Activated B cell treated with CpG ODN at 0.5 μM for 24 hours (primary cell): Measurements from ENCODE around the gene ZFP36. TPM values are rescaled to one million over a fixed set of nuclear protein-coding genes. Genes with fewer than 3 reads are reported as not detected.

Experiments
- ATAC-seq: fragments of 200-7000 bp; cut with Tn5 transposase; one replicate; pipeline ENCODE4 v1.10.0; 2021; ENCODE audit warnings: low read depth, mild to moderate bottlenecking, moderate library complexity
- CTCF ChIA-PET: fragments of 350-600 bp; sonication (Branson Sonifier 250); formaldehyde crosslinking; loops from one replicate; lab custom pipeline; 2021; ENCODE audit warnings: antibody characterized with exemption; lab: Charles Lee
- POLR2A ChIA-PET: fragments of 350-600 bp; sonication (Branson Sonifier 250); formaldehyde crosslinking; loops from one replicate; lab custom pipeline; 2021; ENCODE audit warnings: antibody characterized with exemption; lab: Charles Lee
- DNase-seq: peaks from one replicate; pipeline ENCODE4 v3.0.0; 2022
- H3K27ac Mint-ChIP-seq: one replicate; pipeline ENCODE4 v1.8.0; 2020; ENCODE audit warnings: mixed read lengths
- H3K27me3 Mint-ChIP-seq: one replicate; pipeline ENCODE4 v1.8.0; 2021; ENCODE audit warnings: mixed read lengths
- H3K36me3 Mint-ChIP-seq: one replicate; pipeline ENCODE4 v1.8.0; 2021; ENCODE audit warnings: low read depth, mixed read lengths
- H3K4me1 Mint-ChIP-seq: one replicate; pipeline ENCODE4 v1.8.0; 2021; ENCODE audit warnings: mixed read lengths
- H3K4me3 Mint-ChIP-seq: one replicate; pipeline ENCODE4 v1.8.0; 2020; ENCODE audit warnings: mild to moderate bottlenecking, mixed read lengths
- H3K9me3 Mint-ChIP-seq: one replicate; pipeline ENCODE4 v1.8.0; 2020; ENCODE audit warnings: mixed read lengths
- intact Hi-C: fragments of 100-400 bp; cut with micrococcal nuclease; formaldehyde crosslinking; loops from one replicate; pipeline ENCODE4 v1.15.1; 2024
- total RNA-seq: library from RNA; stranded (reverse); gene quantifications from 2 replicates; pipeline ENCODE4 v1.2.3, GENCODE V29; 2022
- TF ChIP-seq, protein P1 (sequence below): fragments of 200-600 bp; IDR thresholded peaks from one replicate; pipeline ENCODE4 v1.8.0; 2022; ENCODE audit warnings: antibody characterized with exemption, mild to moderate bottlenecking

The ZFP36 gene
- total RNA-seq, 1 donor from 2014 or later = 206 TPM

DNA sequence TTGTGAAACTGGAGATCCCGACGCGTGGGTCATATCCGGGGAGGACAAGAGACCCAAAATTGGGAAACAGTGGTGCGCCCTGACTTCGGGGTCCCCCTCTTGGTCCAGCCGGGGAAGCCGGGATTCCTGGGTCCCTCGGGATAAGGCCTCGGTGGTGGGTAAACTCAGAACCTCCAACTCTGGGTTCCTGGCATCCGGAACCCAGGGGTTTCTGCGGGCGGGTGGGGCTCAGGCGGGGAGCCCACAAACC is 688 bp downstream of the ZFP36 start:
- ATAC-seq (no peak), DNase-seq (no peak)
- peaks cover 34% of the 10 kb centered on the region for H3K36me3 Mint-ChIP-seq
- POLR2A ChIA-PET = interaction anchor here (0.6 to 6.9 kb wide), 13 partner anchors 9 to 1180 kb away, joined by 3 to 213 read pairs (median 4); partner anchors contain the start of genes GMFG, MED29, PAF1 and RPS16
- H3K4me3 Mint-ChIP-seq = peak overlapping the region; percentile 89
- CTCF ChIA-PET = interaction anchor here (3.7 kb wide), 1 partner anchor 9 kb away, joined by 39 read pairs; no protein-coding TSS in a partner anchor
- peaks cover 64% of the 10 kb centered on the region for H3K4me1 Mint-ChIP-seq
- H3K27ac Mint-ChIP-seq = peak overlapping the region; percentile 91
- no peaks in the 10 kb centered on the region for H3K9me3 Mint-ChIP-seq
- TF ChIP-seq, protein P1, sequence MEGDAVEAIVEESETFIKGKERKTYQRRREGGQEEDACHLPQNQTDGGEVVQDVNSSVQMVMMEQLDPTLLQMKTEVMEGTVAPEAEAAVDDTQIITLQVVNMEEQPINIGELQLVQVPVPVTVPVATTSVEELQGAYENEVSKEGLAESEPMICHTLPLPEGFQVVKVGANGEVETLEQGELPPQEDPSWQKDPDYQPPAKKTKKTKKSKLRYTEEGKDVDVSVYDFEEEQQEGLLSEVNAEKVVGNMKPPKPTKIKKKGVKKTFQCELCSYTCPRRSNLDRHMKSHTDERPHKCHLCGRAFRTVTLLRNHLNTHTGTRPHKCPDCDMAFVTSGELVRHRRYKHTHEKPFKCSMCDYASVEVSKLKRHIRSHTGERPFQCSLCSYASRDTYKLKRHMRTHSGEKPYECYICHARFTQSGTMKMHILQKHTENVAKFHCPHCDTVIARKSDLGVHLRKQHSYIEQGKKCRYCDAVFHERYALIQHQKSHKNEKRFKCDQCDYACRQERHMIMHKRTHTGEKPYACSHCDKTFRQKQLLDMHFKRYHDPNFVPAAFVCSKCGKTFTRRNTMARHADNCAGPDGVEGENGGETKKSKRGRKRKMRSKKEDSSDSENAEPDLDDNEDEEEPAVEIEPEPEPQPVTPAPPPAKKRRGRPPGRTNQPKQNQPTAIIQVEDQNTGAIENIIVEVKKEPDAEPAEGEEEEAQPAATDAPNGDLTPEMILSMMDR = no peak
- intact Hi-C loops = loop anchor here (5.0 kb wide), 1 partner anchor 555 kb away; no protein-coding TSS in a partner anchor
- peaks cover 4% of the 10 kb centered on the region for H3K27me3 Mint-ChIP-seq

DNA sequence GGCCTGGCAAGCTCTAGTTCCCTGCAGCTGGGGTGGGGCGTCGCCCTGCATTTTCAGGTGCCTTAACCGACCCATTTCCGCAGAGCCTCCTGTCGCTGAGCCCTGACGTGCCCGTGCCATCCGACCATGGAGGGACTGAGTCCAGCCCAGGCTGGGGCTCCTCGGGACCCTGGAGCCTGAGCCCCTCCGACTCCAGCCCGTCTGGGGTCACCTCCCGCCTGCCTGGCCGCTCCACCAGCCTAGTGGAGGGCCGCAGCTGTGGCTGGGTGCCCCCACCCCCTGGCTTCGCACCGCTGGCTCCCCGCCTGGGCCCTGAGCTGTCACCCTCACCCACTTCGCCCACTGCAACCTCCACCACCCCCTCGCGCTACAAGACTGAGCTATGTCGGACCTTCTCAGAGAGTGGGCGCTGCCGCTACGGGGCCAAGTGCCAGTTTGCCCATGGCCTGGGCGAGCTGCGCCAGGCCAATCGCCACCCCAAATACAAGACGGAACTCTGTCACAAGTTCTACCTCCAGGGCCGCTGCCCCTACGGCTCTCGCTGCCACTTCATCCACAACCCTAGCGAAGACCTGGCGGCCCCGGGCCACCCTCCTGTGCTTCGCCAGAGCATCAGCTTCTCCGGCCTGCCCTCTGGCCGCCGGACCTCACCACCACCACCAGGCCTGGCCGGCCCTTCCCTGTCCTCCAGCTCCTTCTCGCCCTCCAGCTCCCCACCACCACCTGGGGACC is 1.2 kb downstream of the ZFP36 start:
- peaks cover 34% of the 10 kb centered on the region for H3K36me3 Mint-ChIP-seq
- peak overlapping the region; percentile 89 for H3K4me3 Mint-ChIP-seq
- ChIA-PET POLR2A (interaction anchor here (0.7 to 6.9 kb wide), 10 partner anchors 9 to 125 kb away, joined by 3 to 213 read pairs (median 6); partner anchors contain the start of genes EID2B, GMFG, MED29 and PAF1), CTCF (interaction anchor here (3.7 kb wide), 1 partner anchor 10 kb away, joined by 39 read pairs; no protein-coding TSS in a partner anchor)
- TF ChIP-seq, protein P1 = no peak
- peaks cover 59% of the 10 kb centered on the region for H3K4me1 Mint-ChIP-seq
- peak overlapping the region; percentile 91 for H3K27ac Mint-ChIP-seq
- H3K9me3 Mint-ChIP-seq = no peaks in the 10 kb centered on the region
- no peak for ATAC-seq
- peak; percentile 60 for DNase-seq
- peaks cover 4% of the 10 kb centered on the region for H3K27me3 Mint-ChIP-seq
- intact Hi-C loops = loop anchor here (5.0 kb wide), 1 partner anchor 556 kb away; no protein-coding TSS in a partner anchor

DNA sequence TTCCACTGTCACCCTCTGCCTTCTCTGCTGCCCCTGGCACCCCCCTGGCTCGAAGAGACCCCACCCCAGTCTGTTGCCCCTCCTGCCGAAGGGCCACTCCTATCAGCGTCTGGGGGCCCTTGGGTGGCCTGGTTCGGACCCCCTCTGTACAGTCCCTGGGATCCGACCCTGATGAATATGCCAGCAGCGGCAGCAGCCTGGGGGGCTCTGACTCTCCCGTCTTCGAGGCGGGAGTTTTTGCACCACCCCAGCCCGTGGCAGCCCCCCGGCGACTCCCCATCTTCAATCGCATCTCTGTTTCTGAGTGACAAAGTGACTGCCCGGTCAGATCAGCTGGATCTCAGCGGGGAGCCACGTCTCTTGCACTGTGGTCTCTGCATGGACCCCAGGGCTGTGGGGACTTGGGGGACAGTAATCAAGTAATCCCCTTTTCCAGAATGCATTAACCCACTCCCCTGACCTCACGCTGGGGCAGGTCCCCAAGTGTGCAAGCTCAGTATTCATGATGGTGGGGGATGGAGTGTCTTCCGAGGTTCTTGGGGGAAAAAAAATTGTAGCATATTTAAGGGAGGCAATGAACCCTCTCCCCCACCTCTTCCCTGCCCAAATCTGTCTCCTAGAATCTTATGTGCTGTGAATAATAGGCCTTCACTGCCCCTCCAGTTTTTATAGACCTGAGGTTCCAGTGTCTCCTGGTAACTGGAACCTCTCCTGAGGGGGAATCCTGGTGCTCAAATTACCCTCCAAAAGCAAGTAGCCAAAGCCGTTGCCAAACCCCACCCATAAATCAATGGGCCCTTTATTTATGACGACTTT is 2.0 kb downstream of the ZFP36 start:
- intact Hi-C loops = loop anchor here (5.0 kb wide), 1 partner anchor 556 kb away; no protein-coding TSS in a partner anchor
- DNase-seq = peak; percentile 37
- ChIA-PET POLR2A (interaction anchor here (0.7 to 6.9 kb wide), 10 partner anchors 10 to 124 kb away, joined by 3 to 213 read pairs (median 6); partner anchors contain the start of genes EID2B, GMFG, MED29 and PAF1), CTCF (interaction anchor here (3.7 kb wide), 1 partner anchor 10 kb away, joined by 39 read pairs; no protein-coding TSS in a partner anchor)
- H3K27ac Mint-ChIP-seq = peak overlapping the region; percentile 91
- no peaks in the 10 kb centered on the region for H3K9me3 Mint-ChIP-seq
- peak overlapping the region; percentile 89 for H3K4me3 Mint-ChIP-seq
- H3K27me3 Mint-ChIP-seq = peaks cover 4% of the 10 kb centered on the region
- peaks cover 59% of the 10 kb centered on the region for H3K4me1 Mint-ChIP-seq
- peaks cover 34% of the 10 kb centered on the region for H3K36me3 Mint-ChIP-seq
- ATAC-seq = no peak
- TF ChIP-seq, protein P1 = no peak

DNA sequence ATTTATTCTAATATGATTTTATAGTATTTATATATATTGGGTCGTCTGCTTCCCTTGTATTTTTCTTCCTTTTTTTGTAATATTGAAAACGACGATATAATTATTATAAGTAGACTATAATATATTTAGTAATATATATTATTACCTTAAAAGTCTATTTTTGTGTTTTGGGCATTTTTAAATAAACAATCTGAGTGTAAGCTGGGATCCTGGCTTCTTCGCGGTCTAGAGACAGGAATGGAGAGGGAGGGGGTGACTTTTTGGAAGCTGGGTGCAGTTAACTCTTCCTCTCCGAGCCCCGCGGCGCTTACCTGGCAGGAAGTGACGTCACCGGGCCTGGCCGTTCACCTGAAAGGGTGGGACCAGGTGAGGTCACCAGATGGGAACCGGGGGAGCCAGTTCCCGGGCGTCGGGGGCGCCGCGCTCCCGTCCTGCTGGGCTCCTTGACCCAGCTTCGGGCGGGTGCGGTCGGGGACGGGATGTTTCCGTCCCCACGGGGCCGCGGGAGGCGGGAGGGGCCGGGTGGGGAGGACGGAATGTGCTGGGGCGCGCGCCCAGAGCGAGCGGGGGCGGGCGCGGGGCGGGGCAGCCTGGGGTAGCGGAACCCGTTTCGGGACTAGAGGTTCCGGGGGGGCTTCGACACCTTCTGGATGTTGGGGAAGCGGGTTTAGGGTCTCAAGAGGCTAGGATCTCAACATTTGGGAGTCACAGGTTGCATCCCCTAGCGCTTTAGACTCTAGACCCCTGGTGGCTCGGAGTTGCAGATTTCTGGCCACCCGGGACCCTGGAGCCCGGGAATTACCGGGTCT is 2.8 kb downstream of the ZFP36 start:
- intact Hi-C loops = loop anchor here (1.0 to 5.0 kb wide), 2 partner anchors 7 to 557 kb away; no protein-coding TSS in a partner anchor
- H3K27me3 Mint-ChIP-seq = peaks cover 4% of the 10 kb centered on the region
- peaks cover 42% of the 10 kb centered on the region for H3K36me3 Mint-ChIP-seq
- TF ChIP-seq, protein P1 = no peak
- H3K27ac Mint-ChIP-seq = peak overlapping the region; percentile 98
- H3K4me3 Mint-ChIP-seq = peak overlapping the region; percentile 89
- H3K4me1 Mint-ChIP-seq = peaks cover 60% of the 10 kb centered on the region
- POLR2A ChIA-PET = interaction anchor here (0.6 to 6.9 kb wide), 7 partner anchors 11 to 769 kb away, joined by 3 to 213 read pairs (median 4); partner anchors contain the start of genes MED29, PAF1, RPS16 and SUPT5H
- ATAC-seq = peak; percentile 3
- peak; percentile 76 for DNase-seq
- no peaks in the 10 kb centered on the region for H3K9me3 Mint-ChIP-seq
- CTCF ChIA-PET = interaction anchor here (3.7 kb wide), 1 partner anchor 11 kb away, joined by 39 read pairs; no protein-coding TSS in a partner anchor
